Gastroesophageal sphincter (tissue), 4 donors: Measurements from ENCODE around the gene PTPN3. TPM values are rescaled to one million over a fixed set of nuclear protein-coding genes. Genes with fewer than 3 reads are reported as not detected.
"Not testable (repeated sequence)": the region's sequence is repeated elsewhere in the genome, so short reads cannot be mapped to it uniquely, and the experiment has no call there.

Source experiments
- ATAC-seq: fragments of 150-250 bp; one replicate; pipeline ENCODE4 v1.9.1; 2016; ENCODE audit warnings: mild to moderate bottlenecking, moderate library complexity
- H3K27ac ChIP-seq, 4 donors: fragments of 200-600 bp; sonication (generic) in 3 of 4; 1 replicate in 3 of 4; 2 replicates in 1 of 4; pipeline ENCODE4 v1.5.1; 2016 to 2019
- H3K27me3 ChIP-seq: fragments of 200-600 bp; sonication (generic); one replicate; pipeline ENCODE4 v1.5.1; 2019
- H3K36me3 ChIP-seq, 2 donors: fragments of 200-600 bp; sonication (generic); one replicate each; pipeline ENCODE4 v1.5.1; 2019; ENCODE audit warnings: control low read depth in 1 of 2
- H3K4me1 ChIP-seq, 3 donors: fragments of 200-600 bp; sonication (generic); 1 replicate in 2 of 3; 2 replicates in 1 of 3; pipeline ENCODE4 v1.5.1; 2016 to 2019; ENCODE audit warnings: control low read depth in 2 of 3
- H3K4me3 ChIP-seq, 2 donors: fragments of 200-600 bp; sonication (generic); one replicate each; pipeline ENCODE4 v1.5.1; 2019; ENCODE audit warnings: mild to moderate bottlenecking in 1 of 2, moderate library complexity in 1 of 2
- H3K9me3 ChIP-seq, 3 donors: fragments of 200-600 bp; sonication (generic); one replicate each; pipeline ENCODE4 v1.5.1; 2017 to 2019; ENCODE audit warnings: control low read depth in 2 of 3
- CTCF ChIP-seq, 4 experiments: fragments of 200-600 bp in 2 of 4; fragments of 450-650 bp in 2 of 4; sonication (generic) in 1 of 4; IDR thresholded peaks; one replicate each; pipeline ENCODE4 v1.5.1; 2017 to 2019; ENCODE audit warnings: antibody characterized with exemption in 4 of 4, mild to moderate bottlenecking in 2 of 4, moderate library complexity in 2 of 4
- EP300 ChIP-seq: sonication (generic); formaldehyde crosslinking; IDR thresholded peaks from one replicate; pipeline ENCODE4 v1.6.1; 2017; ENCODE audit warnings: antibody characterized with exemption, mild to moderate bottlenecking
- POLR2A ChIP-seq, 2 donors: fragments of 450-650 bp; IDR thresholded peaks; one replicate each; pipeline ENCODE4 v1.6.1; 2017; ENCODE audit warnings: antibody characterized with exemption in 2 of 2, mild to moderate bottlenecking in 2 of 2, moderate library complexity in 1 of 2
- POLR2AphosphoS5 ChIP-seq: sonication (generic); formaldehyde crosslinking; IDR thresholded peaks from one replicate; pipeline ENCODE4 v1.6.1; 2017; ENCODE audit warnings: antibody characterized with exemption
- WGBS, 2 donors: methylation state at CpG; one replicate each; pipeline ENCODE4 v1.1.5; 2018; ENCODE audit warnings: low coverage in 1 of 2; 5-methylcytosine and 5-hydroxymethylcytosine counted together
- total RNA-seq, 4 donors: library from RNA; depleted of rRNA; stranded (reverse); fragments of >200 nt; gene quantifications; one replicate each; pipeline ENCODE4 v1.1.0, GENCODE V29; 2016

The PTPN3 gene
- total RNA-seq, 4 donors from 2014 or later = 1.2 to 3.4 (median 1.6) TPM

GRCh38 chr9:109536859-109537258 is 38.8 kb upstream of the PTPN3 start:
- peaks cover 58% of the 10 kb centered on the region for H3K27me3 ChIP-seq
- no peak overlapping the region for H3K27ac ChIP-seq
- H3K9me3 ChIP-seq = no peaks in the 10 kb centered on the region
- no peak overlapping the region for H3K4me3 ChIP-seq
- no peaks in the 10 kb centered on the region for H3K4me1 ChIP-seq
- no peak for TF ChIP-seq EP300
- no peak for TF ChIP-seq POLR2A (IDR thresholded peaks at IDR 0.05)
- TF ChIP-seq POLR2AphosphoS5 = no peak
- no peak for TF ChIP-seq CTCF (IDR thresholded peaks at IDR 0.05)
- H3K36me3 ChIP-seq = no peaks in the 10 kb centered on the region
- 30 to 67% methylated on average over 1 to 2 of the region's 3 CpGs for WGBS, 2 donors
- no peak for ATAC-seq

- WGBS, 2 donors = 82 to 85% methylated on average over 2 to 6 of the region's 6 CpGs
- Histone ChIP-seq H3K4me3 (no peak overlapping the region), H3K36me3 (no peaks in the 10 kb centered on the region), H3K27ac (no peak overlapping the region), H3K4me1 (no peaks in the 10 kb centered on the region), H3K9me3 (no peaks in the 10 kb centered on the region), H3K27me3 (peaks cover 43% of the 10 kb centered on the region)
- no peak for ATAC-seq
- no peak for TF ChIP-seq EP300
- no peak for TF ChIP-seq POLR2A (IDR thresholded peaks at IDR 0.05)
- no peak for TF ChIP-seq POLR2AphosphoS5
- no peak for TF ChIP-seq CTCF (IDR thresholded peaks at IDR 0.05)
These were observed 37.3 kb upstream of the PTPN3 start for GRCh38 chr9:109535365-109535764.

DNA sequence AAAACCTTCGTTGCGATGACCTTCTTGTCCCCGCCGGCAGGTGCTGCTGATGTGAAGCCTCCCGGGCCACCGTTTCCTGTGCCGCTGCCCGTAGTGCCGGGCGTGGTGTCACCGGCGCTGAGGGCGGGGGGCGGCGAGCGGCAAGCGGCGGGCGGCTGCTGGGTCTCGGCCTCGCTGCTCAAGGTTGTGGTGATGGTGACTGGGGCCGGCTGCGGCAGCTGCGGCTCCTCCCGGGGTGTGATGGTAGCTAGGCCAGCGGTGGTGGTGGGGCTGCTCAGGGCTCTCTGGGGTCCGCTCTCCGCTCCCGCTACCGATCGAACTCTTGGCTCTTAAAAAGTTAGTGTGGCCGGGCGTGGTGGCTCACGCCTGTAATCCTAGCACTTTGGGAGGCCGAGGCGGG is 36.0 kb upstream of the PTPN3 start:
- ATAC-seq = no peak
- Histone ChIP-seq H3K27me3 (peaks cover 34% of the 10 kb centered on the region), H3K4me3 (no peak overlapping the region), H3K27ac (no peak overlapping the region), H3K36me3 (no peaks in the 10 kb centered on the region), H3K9me3 (no peaks in the 10 kb centered on the region), H3K4me1 (no peaks in the 10 kb centered on the region)
- 67% methylated on average over 3 of the region's 36 CpGs; no CpG with 5 or more reads in 1 of the 2 donors for WGBS, 2 donors
- no peak for TF ChIP-seq POLR2A (IDR thresholded peaks at IDR 0.05)
- no peak for TF ChIP-seq EP300
- TF ChIP-seq CTCF (IDR thresholded peaks at IDR 0.05) = no peak
- TF ChIP-seq POLR2AphosphoS5 = no peak

DNA sequence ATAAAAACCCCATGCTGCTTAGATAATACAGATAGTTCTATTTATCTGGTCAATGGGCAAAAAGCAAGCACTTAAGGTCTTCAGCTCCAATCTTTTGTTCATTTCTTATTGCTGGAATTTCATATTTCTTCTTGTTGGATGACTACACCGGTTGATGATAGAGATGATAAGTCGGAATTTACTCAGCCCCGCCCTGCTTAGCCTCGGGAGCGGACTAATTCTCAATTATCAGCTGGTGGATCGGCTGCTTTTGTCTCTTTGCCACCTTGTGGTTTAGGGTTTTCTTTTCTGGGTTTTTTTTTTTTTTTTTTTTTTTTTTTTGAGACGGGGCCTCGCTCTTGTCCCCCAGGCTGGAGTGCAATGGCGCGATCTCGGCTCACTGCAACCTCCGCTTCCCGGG is 34.5 kb upstream of the PTPN3 start:
- H3K27me3 ChIP-seq = peaks cover 34% of the 10 kb centered on the region
- 86 to 91% methylated on average over 6 to 11 of the region's 13 CpGs for WGBS, 2 donors
- H3K4me3 ChIP-seq, H3K9me3 ChIP-seq, ATAC-seq, H3K36me3 ChIP-seq, H3K4me1 ChIP-seq, H3K27ac ChIP-seq: not testable (repeated sequence)

DNA sequence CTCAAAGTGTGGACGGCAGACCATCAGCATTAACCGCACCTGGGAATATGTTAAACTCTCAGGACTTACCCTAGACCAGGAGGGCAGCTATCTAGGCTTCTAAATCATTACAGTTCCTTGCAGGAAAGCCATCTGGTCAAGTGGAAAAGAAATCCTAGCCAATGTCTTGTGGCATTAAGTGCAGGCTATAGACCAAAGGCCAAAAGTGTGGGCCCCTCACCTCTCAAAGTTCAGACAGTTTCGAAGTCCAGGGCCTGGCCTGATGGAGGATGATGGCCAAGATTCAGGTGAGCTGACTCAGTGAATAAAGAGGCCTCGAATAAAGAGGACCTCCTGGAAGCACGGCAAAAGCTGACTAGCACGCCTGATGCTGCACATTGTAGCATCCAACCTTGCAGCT is 24.0 kb upstream of the PTPN3 start:
- WGBS, 2 donors = 81 to 87% methylated on average over 5 to 6 of the region's 6 CpGs
- Histone ChIP-seq H3K27ac (no peak overlapping the region), H3K4me1 (no peaks in the 10 kb centered on the region), H3K27me3 (no peaks in the 10 kb centered on the region), H3K4me3 (no peak overlapping the region), H3K36me3 (no peaks in the 10 kb centered on the region), H3K9me3 (no peaks in the 10 kb centered on the region)
- no peak for TF ChIP-seq POLR2A (IDR thresholded peaks at IDR 0.05)
- no peak for TF ChIP-seq CTCF (IDR thresholded peaks at IDR 0.05)
- TF ChIP-seq POLR2AphosphoS5 = no peak
- no peak for TF ChIP-seq EP300
- no peak for ATAC-seq
